Cortex of kidney (tissue), 1 donor: Measurements from ENCODE around the gene UGT8.
"Not testable (repeated sequence)": the region's sequence is repeated elsewhere in the genome, so short reads cannot be mapped to it uniquely, and the experiment has no call there.

Experiments used
- DNase-seq: peaks from one replicate; lab custom pipeline; 2025; lab: John Stamatoyannopoulos, UW

The UGT8 gene

GRCh38 chr4:114598191-114599121 lies at the start of gene UGT8:
UGT8 (plus strand) TSS chr4:114598807; CDS start chr4:114622881, 24,074 bp downstream.
- no peak for DNase-seq

- DNase-seq, result no peak
Measured at GRCh38 chr4:114549638-114550037, 49.0 kb upstream of the UGT8 start.

- DNase-seq, result no peak
Measured at GRCh38 chr4:114558446-114559020, 40.1 kb upstream of the UGT8 start.

- no peak for DNase-seq
Measured at GRCh38 chr4:114561590-114561989, 37.0 kb upstream of the UGT8 start.

- DNase-seq, result no peak
Measured at GRCh38 chr4:114562176-114562904, 36.3 kb upstream of the UGT8 start.

- DNase-seq, result no peak
Measured at GRCh38 chr4:114563536-114564315, 34.9 kb upstream of the UGT8 start.

GRCh38 chr4:114577386-114577785 lies 21.2 kb upstream of the UGT8 start:
- DNase-seq, result no peak

- DNase-seq, result no peak
Measured at GRCh38 chr4:114582621-114583020, 16.0 kb upstream of the UGT8 start.

GRCh38 chr4:114588305-114588704 lies 10.3 kb upstream of the UGT8 start:
- DNase-seq, result no peak

GRCh38 chr4:114590360-114590759 lies 8.2 kb upstream of the UGT8 start:
- DNase-seq, result not testable (repeated sequence)

GRCh38 chr4:114593526-114593925 lies 5.1 kb upstream of the UGT8 start:
- DNase-seq, result no peak

- DNase-seq, result no peak
Measured at GRCh38 chr4:114595207-114595606, 3.4 kb upstream of the UGT8 start.

GRCh38 chr4:114595921-114596320 lies 2.7 kb upstream of the UGT8 start:
- DNase-seq, result no peak

GRCh38 chr4:114597410-114598115 lies 1.0 kb upstream of the UGT8 start:
- DNase-seq, result no peak

GRCh38 chr4:114599231-114599902 lies 760 bp downstream of the UGT8 start:
- no peak for DNase-seq

- DNase-seq, result no peak
Measured at GRCh38 chr4:114599903-114600552, 1.4 kb downstream of the UGT8 start.

GRCh38 chr4:114600672-114601071 lies 2.1 kb downstream of the UGT8 start:
- DNase-seq, result no peak

- no peak for DNase-seq
Measured at GRCh38 chr4:114601304-114602052, 2.9 kb downstream of the UGT8 start.

GRCh38 chr4:114603497-114603896 lies 4.9 kb downstream of the UGT8 start:
- DNase-seq, result no peak
